ENCODE measurements around the gene C3orf22.
A peak's percentile ranks its signal among the peaks of the same experiment; 100 is the strongest.

The C3orf22 gene

GRCh38 chr3:126527006-126527405 is 31.7 kb downstream of the C3orf22 start:
- no peak for DNase-seq

- no peak for DNase-seq
Measured at GRCh38 chr3:126526668-126527005, 32.1 kb downstream of the C3orf22 start.

- DNase-seq, result no peak
Measured at GRCh38 chr3:126525853-126526667, 32.7 kb downstream of the C3orf22 start.

- no peak for DNase-seq
Measured at GRCh38 chr3:126525091-126525852, 33.5 kb downstream of the C3orf22 start.

GRCh38 chr3:126524429-126524988 is 34.2 kb downstream of the C3orf22 start:
- DNase-seq, result peak; percentile 29

- no peak for DNase-seq
Measured at GRCh38 chr3:126523745-126524428, 34.8 kb downstream of the C3orf22 start, which contains the start of gene CHST13. TSS of gene CHST13 (plus strand) at chr3:126524155. CDS start at chr3:126524333, 178 bp downstream.

GRCh38 chr3:126522363-126522788 is 36.4 kb downstream of the C3orf22 start:
- DNase-seq, result peak; percentile 66

- no peak for DNase-seq
Measured at GRCh38 chr3:126521122-126521891, 37.4 kb downstream of the C3orf22 start.

- DNase-seq, result no peak
Measured at GRCh38 chr3:126519506-126520455, 39.0 kb downstream of the C3orf22 start.

GRCh38 chr3:126518779-126519177 is 40.0 kb downstream of the C3orf22 start:
- no peak for DNase-seq

- DNase-seq, result no peak
Measured at GRCh38 chr3:126517986-126518778, 40.5 kb downstream of the C3orf22 start.

- DNase-seq, result no peak
Measured at GRCh38 chr3:126517291-126517951, 41.3 kb downstream of the C3orf22 start, which contains the start of gene UROC1. TSS of gene UROC1 (minus strand) at chr3:126517773. CDS start at chr3:126517719, 54 bp downstream.

GRCh38 chr3:126516936-126517290 is 41.8 kb downstream of the C3orf22 start:
- no peak for DNase-seq

- no peak for DNase-seq
Measured at GRCh38 chr3:126516152-126516935, 42.4 kb downstream of the C3orf22 start.

- DNase-seq, result no peak
Measured at GRCh38 chr3:126515066-126515706, 43.5 kb downstream of the C3orf22 start.

GRCh38 chr3:126514161-126514560 is 44.6 kb downstream of the C3orf22 start:
- DNase-seq, result no peak

- no peak for DNase-seq
Measured at GRCh38 chr3:126512916-126513650, 45.6 kb downstream of the C3orf22 start.

GRCh38 chr3:126512026-126512425 is 46.7 kb downstream of the C3orf22 start:
- no peak for DNase-seq

Measured in stimulated activated CD8-positive, alpha-beta memory T cell treated with anti-CD3 and anti-CD28 coated beads, Interleukin-4, amount 100 ng/mL, for 48 hours (primary cell).